MM.1S (cell line): Measurements from ENCODE around the gene MACROD1.

Experiments
- CTCF ChIP-seq: fragments of 300-600 bp; sonication (generic); IDR thresholded peaks from 2 replicates; pipeline ENCODE4 v1.5.1; 2016; ENCODE audit warnings: antibody characterized with exemption, low read length, mixed read lengths
- EZH2 ChIP-seq: fragments of 300-600 bp; sonication (generic); optimal IDR thresholded peaks from 2 replicates; pipeline ENCODE3; 2017; ENCODE audit warnings: low read depth, mild to moderate bottlenecking, antibody characterized with exemption, low read length, mixed read lengths
- EZH2phosphoT487 ChIP-seq: fragments of 300-600 bp; sonication (generic); IDR thresholded peaks from 2 replicates; pipeline ENCODE4 v1.6.1; 2018; ENCODE audit warnings: antibody characterized with exemption, low read length

- TF ChIP-seq CTCF (no peak), EZH2 (no peak), EZH2phosphoT487 (no peak)
Observed at GRCh38 chr11:64057890-64058289, 108.0 kb downstream of the MACROD1 start.
